Hematopoietic multipotent progenitor cell treated with erythropoietin and hydrocortisone succinate and interleukin-3 and kit ligand, for 15 days (in vitro differentiated cells): ENCODE data around the gene MED12L.
"Not testable (repeated sequence)": the region's sequence is repeated elsewhere in the genome, so short reads cannot be mapped to it uniquely, and the experiment has no call there.

Source experiments
- DNase-seq: peaks from one replicate; pipeline ENCODE4 v3.0.0-alpha.2; 2015; ENCODE audit warnings: low spot score

MED12L gene, protein sequence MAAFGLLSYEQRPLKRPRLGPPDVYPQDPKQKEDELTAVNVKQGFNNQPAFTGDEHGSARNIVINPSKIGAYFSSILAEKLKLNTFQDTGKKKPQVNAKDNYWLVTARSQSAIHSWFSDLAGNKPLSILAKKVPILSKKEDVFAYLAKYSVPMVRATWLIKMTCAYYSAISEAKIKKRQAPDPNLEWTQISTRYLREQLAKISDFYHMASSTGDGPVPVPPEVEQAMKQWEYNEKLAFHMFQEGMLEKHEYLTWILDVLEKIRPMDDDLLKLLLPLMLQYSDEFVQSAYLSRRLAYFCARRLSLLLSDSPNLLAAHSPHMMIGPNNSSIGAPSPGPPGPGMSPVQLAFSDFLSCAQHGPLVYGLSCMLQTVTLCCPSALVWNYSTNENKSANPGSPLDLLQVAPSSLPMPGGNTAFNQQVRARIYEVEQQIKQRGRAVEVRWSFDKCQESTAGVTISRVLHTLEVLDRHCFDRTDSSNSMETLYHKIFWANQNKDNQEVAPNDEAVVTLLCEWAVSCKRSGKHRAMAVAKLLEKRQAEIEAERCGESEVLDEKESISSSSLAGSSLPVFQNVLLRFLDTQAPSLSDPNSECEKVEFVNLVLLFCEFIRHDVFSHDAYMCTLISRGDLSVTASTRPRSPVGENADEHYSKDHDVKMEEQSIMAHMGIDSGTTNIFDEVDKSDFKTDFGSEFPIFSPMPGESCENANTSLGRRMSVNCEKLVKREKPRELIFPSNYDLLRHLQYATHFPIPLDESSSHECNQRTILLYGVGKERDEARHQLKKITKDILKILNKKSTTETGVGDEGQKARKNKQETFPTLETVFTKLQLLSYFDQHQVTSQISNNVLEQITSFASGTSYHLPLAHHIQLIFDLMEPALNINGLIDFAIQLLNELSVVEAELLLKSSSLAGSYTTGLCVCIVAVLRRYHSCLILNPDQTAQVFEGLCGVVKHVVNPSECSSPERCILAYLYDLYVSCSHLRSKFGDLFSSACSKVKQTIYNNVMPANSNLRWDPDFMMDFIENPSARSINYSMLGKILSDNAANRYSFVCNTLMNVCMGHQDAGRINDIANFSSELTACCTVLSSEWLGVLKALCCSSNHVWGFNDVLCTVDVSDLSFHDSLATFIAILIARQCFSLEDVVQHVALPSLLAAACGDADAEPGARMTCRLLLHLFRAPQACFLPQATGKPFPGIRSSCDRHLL (N-terminal part only)

DNA sequence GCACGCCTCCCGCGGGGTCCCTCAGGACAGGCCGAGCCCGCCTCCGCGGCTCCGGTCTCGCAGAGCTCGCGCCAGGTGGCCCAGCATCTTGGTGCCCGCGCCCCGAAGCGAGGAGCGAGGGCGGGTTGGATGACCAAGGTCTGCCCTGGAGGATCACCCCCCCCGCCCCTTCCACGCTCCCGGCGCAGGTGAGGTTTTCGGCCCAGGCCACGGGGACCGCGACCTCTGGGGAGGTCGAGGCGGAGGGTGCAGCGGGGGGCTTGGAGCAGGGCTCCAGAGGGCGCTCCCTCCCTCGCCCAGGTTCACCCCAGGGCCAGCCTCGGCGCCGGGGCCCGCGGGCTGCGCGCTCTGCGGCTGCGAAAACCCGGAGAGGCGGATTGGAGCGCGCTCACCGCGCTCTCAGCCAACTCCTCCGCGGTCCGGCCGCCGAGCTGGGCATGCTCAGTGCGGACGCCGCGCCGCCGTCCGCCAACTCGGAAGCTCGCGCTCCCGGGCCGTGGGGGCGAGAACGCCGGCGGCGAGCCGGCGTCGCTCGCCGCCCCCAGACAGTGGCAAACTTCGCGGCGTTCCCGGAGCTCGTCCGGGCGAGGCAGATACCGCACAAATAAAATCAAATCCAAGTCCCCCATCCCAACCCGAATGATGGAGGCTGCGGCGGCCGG is at the start of gene MED12L:
Gene MED12L (plus strand): TSS at position 438 of the 662 bp plus-strand sequence. CDS start 1,263 bp downstream, outside the sequence.
- peak; percentile 48 for DNase-seq

DNA sequence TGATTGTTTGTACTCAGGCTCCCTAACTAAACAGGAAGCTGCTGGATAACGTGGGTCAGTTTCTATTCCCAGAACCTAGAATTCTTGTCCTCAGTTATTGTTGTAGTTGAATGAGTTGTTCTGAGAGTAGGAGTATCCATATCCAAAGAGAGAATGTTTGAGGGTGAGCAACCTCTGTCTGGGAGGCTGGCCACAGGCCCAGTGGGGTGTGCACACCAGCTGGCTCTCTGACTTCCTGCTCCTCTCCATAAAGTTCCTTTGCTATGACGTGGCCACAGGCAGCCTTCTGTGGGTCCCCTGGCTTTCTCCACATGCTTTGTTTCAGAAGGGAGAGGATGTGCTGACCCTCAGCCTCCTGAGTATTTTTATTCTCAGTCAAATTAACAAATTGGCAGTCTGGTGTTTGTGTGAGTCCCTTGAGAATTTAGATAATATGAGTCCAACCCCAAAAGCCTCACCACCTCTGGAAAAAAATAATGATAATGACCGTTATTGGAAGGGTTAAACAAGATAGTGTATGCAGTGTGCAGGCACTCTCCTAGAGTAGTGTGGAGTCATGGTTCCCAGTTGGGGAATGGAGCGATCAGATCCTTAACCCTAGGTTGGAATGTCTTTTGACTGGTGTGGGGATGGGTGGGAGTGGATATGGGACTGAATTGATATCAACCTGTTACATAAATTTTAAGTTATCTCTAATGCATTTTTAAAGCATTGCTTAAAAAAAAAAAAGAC is 47.6 kb upstream of the MED12L start:
- DNase-seq: no peak

DNA sequence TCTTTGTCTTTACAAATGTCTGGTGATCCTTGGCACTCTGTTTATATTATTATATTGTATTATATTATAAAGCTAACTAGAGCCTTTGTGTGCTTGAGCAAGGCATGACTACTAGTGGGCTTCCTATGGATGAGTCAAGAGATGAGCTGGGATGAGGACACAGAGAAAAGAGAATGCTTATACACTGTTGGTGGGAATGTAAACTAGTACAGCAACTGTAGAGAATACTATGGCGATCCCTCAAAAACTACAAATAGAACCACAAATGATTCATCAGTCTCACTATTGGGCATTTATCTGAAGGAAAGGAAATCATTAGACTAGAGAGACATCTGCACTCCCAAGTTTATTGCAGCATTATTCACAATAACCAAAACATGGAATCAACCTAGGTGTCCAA is 40.8 kb upstream of the MED12L start:
- no peak for DNase-seq

DNA sequence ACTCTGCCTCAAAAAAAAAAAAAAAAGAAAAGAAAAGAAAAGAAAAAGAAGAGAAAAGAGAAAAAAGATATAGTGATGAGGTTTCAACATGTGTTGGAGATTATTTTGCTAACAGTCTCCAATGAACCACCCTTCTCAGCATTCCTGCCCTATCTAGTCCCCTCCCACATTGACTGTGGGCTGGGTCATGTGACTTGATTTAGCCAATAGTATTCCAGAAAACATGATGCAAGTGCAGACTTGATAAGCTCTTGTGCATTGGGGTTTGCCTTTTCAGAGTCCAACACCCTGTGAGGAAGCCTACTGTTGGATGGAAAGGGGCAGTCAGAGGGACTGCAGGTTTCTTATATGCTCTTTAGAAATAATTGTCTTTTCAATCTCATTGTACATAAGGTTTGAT is 37.8 kb upstream of the MED12L start:
- DNase-seq: peak; percentile 76

DNA sequence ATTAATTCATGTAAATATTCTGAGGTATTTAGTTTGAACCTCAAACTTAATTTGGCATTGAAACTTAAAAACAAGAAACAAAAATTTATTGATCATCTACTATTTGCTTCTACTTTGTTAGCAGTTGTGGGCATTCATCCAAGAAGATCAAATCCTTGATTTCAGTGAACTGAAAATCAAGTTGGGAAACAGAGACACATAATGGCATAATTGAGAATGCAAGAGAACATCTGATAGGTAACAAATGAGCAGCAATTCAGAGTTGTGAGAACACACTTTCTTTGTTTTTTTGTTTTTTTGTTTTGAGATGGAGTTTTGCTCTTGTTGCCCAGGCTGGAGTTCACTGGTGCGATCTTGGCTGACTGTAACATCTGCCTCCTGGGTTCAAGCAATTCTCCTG is 33.9 kb upstream of the MED12L start:
- DNase-seq: no peak

DNA sequence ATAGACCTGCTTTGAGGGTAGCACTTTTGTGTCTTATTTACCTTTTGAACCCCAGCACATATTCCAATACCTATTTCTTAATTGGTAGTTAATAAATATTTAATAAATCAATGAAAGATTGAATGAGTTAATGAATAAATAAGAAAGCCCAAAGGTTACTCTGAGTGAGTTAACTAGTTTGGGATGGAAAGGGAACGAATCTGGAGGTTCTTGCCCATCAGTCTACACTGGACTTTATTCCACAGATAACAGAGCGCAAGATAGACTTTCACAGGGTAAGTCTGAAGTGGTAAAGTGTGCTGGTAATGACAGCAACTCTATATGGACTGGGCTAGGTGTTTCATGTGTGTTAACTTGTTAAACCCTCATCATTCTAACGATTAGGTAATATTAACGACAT is 33.1 kb upstream of the MED12L start:
- no peak for DNase-seq

DNA sequence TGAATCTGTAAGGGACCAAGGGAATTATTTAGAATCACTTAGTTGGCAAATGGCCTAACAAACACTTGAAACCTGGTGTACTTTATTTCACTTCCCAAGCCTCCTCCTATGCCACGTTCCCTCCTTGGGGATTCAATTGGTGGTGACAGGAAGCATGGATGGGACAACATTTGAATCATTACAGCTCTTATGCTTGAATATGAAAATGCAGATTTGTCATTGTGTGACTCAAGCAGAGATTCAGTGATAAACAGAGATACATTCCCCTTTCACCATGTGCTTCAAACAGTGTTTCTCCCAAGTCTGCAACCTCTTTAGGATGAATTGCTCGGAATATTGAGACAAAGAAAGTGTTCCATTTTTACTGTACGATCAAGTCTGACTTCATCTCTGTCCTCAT is 32.7 kb upstream of the MED12L start:
- no peak for DNase-seq

DNA sequence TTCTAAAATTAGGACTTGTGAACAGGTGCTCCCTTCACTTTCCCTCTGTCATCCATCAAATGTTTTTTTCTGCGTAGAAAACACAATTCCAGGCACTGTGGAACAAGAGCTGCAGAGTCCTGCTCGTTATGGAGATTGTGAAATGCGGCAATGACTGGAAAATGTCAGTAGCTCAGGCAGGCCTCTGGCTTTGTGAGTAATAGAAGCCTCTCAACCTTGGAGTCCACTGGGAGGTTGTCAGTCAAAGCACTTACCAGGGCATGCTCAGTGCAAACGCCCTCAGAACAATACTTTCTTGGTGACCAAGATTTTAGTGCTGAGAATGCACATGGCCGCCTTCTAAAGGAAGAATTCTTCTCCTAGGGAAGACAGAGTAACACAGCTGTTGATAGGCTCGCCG is 26.7 kb upstream of the MED12L start:
- no peak for DNase-seq

DNA sequence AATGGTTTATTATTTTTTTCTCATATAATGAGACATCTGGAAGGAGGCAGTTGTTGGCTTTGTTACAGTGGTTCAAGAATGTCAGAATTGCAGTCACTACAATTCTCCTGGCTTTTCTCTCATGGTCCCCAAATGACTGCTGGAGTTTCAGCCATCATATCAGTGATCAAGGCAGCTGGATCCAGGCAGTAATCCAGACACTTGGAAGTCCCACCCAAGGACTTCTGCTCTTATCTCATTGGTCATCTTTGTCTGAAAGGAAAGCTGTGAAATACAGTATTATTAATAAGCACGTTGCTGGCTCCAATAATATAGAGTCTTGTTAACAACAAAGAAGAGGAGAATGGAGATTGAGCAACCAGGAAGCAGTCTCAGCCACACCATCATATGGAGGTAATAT is 22.9 kb upstream of the MED12L start:
- DNase-seq: no peak

DNA sequence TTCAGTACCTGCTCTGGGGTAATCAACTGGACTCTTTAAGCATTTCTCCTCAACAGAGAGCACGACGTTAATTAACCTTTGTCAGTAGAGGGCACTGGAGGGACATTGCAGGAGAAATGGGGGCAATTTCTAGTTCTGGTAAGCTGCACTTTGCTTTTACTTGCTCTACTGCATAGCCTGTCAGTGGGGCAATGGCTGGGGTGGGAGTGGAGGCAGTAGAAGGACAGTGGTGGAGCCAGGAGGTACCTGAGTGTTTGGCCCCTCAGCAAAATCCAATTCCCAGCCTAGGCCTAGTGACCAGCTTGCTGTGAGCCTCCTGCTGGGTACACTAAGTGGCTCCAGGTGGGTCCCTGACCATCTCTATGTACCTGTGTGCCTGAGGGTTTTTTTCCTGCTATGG is 18.3 kb upstream of the MED12L start:
- peak; percentile 53 for DNase-seq

DNA sequence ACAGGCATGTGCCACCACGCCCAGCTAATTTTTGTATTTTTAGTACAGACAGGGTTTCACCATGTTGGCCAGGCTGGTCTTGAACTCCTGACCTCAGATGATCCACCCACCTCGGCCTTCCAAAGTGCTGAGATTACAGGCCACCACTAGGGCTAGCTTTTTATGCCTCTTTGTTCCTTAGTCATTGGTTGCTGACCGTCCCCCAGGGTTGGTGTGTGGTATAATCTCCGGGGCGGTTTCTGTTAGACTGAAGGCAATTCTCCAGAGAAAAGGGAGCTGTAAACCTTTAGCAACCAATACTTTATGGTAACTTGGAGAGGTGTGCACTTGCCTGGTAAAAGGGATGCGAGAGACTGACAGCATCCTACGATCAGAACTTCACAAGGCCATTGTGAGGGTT is 12.6 kb upstream of the MED12L start:
- DNase-seq: not testable (repeated sequence)

DNA sequence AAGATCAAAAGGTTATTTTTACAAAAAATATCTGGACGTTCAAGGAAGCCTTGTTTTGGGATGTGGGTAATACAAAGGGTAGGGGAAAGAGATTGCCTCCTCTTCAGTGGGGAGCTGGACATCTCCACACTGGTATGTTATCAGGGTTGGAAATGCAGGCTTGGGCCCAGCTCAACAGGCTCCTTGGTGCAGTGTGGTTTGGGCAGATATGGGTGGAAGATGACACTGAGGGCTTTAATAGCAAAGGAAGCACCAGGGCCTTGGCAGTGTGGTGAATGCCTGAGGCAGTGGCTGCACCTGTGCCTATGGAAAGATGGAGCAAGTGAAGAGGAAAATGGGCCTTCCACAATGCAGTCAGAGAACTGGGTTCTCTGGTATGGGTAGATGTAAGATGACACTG is 11.2 kb upstream of the MED12L start:
- peak; percentile 60 for DNase-seq

DNA sequence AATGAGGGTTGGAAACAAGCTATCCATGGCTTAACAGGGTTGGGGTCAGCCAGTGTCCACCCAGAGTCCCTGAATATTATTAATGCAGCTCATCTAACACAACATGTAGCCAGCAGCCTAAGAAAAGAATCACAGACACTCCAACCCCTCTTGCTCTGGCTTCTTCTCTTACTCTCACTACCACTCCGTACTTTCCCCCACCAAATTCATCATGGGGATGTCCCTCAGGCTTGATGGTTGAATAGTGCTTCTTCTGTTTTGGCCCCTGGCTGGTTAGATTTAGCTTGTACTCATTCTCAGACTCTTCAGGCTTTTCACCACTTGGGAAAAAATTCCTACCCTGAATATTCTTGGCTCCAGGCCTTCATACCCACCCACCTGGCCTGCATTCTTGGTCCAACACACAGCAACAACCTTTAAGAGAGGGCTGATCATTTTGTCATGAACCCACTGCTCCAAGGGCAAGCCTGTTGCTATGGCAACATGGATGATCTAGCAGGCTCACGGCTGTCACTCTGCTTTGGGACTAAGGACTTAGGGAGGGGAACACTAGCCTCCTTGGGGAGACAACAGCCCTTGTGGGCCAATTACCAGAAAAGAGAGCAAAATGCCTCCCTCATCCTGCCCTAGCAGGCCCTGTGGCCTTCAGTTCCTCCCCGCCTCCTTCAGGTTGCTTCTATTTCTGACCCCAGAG is 9.4 kb upstream of the MED12L start:
- no peak for DNase-seq

DNA sequence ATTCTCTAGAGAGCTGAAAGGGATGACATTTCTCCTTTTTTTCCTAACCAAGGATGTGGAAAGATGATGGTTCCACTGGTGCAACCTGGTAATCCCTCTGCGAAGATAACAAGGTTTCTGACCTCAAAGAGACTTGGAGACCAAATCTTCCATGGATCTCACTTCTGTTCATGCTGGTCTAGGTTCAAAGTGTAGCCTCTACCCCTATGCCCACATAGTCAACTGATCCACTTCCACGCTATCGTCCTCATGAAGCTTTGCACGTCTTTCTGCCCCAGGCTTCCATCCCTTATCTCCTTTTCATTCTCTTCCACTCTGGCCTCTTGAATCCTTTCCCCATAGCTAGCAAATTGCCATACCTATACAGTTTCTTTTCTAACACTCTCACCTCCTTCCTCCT is 8.8 kb upstream of the MED12L start:
- DNase-seq: no peak

DNA sequence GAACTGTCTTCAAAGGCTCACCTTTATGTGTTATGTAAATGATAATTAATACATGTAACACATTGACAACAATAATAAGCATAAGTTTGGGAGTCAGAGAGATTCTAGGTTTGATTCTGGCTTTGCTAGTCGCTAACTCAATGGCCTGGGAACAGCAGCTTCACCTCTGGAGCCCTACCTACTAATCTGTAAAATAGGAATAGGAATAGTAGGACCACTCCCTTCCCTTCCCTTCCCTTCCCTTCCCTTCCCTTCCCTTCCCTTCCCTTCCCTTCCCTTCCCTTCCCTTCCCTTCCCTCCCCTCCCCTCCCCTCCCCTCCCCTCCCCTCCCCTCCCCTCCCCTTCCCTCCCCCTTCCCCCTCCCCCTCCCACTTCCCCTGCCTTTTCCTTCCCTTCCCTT is 4.4 kb upstream of the MED12L start:
- not testable (repeated sequence) for DNase-seq

DNA sequence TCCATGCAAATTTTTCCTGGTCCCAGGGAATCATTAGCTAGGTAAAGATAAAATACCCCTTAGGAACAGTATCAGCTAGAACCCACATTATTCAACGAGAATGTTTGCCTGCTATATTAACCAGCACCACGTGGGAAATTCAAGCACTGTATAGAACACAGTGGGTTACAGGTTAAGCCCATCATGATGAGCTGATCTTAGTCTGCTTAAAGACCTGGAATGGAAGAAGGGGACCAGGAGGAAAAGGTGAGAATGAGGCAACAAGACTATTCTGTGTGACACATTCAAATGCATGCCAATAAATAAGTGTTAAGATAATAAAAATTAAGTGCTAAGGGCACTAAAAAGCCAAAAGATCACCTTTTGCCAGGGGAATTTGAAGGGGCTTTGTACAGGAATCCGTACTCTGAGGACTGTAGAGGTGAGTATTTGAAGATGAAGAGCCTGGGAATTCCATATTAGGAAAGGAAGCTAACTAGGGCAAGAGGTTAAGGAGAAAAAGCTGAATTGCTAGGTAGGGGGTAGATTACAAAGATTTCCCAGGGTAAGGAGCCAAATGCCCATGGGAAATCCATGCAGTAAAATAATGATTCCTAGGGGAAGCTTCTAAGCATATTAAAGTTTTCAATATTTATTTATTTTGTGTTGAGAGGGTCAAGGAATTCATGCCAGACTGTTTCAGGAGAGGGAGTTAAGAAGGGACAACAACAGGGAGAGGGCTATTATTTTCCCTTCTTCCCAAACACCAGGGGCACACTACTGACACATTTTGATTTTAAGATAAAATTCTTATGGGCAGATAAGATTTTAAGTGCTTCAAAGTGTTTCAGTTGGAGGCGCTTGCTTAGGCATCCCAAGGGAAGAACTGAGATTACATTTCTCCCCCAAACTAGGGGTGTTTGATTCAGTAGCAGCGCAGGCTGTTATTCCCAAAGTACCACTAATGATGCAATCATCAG is 2.3 kb upstream of the MED12L start:
- no peak for DNase-seq

DNA sequence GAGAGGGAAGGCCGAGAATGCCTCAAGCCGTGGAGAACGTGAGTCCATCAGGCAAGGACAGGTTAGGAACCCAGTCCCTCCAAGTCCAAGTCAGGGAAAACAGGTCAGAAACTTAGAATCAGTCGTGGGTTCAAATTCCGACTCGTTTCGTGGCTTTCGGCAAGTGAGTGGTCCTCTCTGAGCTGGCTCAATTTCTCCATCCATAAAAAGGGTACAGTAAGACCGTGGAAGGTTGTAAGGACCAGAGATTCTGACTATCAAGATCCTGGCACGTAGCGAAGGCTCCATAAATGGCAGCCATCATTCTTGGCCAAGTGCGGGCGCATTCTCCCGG is 604 bp upstream of the MED12L start:
- DNase-seq: no peak

DNA sequence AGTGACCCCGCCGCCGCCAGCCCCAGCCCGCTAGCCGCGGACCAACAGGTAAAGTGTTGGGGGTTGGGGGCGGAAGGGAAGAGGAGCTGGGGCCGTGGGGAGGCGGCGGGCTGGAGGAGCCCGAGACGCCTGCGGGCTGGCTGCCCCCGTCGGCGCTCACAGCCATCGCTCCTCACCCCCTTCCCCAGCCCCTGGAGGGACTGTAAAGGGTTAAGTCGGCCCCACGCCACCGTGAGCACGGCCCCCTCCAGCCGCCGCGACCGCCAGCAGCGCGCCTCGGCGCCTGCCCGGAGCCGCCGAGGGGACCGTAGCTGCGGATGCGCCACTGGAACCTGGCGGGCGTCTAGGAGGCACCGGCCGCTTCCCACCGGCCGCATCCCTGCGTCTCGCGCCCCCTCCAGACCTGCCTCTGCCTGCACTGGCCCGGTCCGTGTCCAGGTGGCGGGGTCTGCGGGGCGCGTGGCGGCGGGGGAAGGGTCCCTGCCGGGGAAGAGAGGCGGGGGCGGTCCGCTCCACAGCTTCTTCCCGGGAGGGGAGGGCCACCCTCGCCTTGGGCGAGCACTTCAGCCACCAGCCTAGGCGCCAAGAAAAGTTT is 522 bp downstream of the MED12L start:
- DNase-seq: no peak
